ENCODE data around the gene TMA7B. TPM values are rescaled to one million over a fixed set of nuclear protein-coding genes. Genes with fewer than 3 reads are reported as not detected.

The TMA7B gene
- not detected for polyA plus RNA-seq (2012; ENCODE audit: missing spikeins)

- DNase-seq (ENCODE audit: insufficient read length) = no peak
- TF ChIP-seq TAF1 (IDR thresholded peaks at IDR 0.05; ENCODE audit: borderline replicate concordance, low read depth, low read length) (no peak), POLR2AphosphoS5 (IDR thresholded peaks at IDR 0.05; ENCODE audit: low read depth, low read length) (no peak), POLR2A (IDR thresholded peaks at IDR 0.05; ENCODE audit: low read depth, low read length) (no peak)
- no peak for FAIRE-seq
These were observed at the start of gene TMA7B for GRCh38 chr22:39959640-39960447. Gene TMA7B, plus strand, starts transcription at chr22:39960397. Its CDS starts 3,978 bp downstream, at chr22:39964375.

- DNase-seq (ENCODE audit: insufficient read length) (no peak), FAIRE-seq (no peak)
- no peak for TF ChIP-seq POLR2AphosphoS5 (IDR thresholded peaks at IDR 0.05; ENCODE audit: low read depth, low read length)
- TF ChIP-seq POLR2A (IDR thresholded peaks at IDR 0.05; ENCODE audit: low read depth, low read length) = no peak
- TF ChIP-seq TAF1 (IDR thresholded peaks at IDR 0.05; ENCODE audit: borderline replicate concordance, low read depth, low read length) = no peak
These were observed 49.2 kb upstream of the TMA7B start for GRCh38 chr22:39910876-39911613.

GRCh38 chr22:39913321-39913720 is 46.9 kb upstream of the TMA7B start:
- no peak for FAIRE-seq
- DNase-seq (ENCODE audit: insufficient read length) = no peak
- no peak for TF ChIP-seq TAF1 (IDR thresholded peaks at IDR 0.05; ENCODE audit: borderline replicate concordance, low read depth, low read length)
- no peak for TF ChIP-seq POLR2A (IDR thresholded peaks at IDR 0.05; ENCODE audit: low read depth, low read length)
- no peak for TF ChIP-seq POLR2AphosphoS5 (IDR thresholded peaks at IDR 0.05; ENCODE audit: low read depth, low read length)

GRCh38 chr22:39913886-39914285 is 46.3 kb upstream of the TMA7B start:
- no peak for TF ChIP-seq TAF1 (IDR thresholded peaks at IDR 0.05; ENCODE audit: borderline replicate concordance, low read depth, low read length)
- no peak for TF ChIP-seq POLR2AphosphoS5 (IDR thresholded peaks at IDR 0.05; ENCODE audit: low read depth, low read length)
- no peak for TF ChIP-seq POLR2A (IDR thresholded peaks at IDR 0.05; ENCODE audit: low read depth, low read length)
- FAIRE-seq (no peak), DNase-seq (ENCODE audit: insufficient read length) (no peak)

GRCh38 chr22:39914584-39914983 is 45.6 kb upstream of the TMA7B start:
- DNase-seq (ENCODE audit: insufficient read length) (no peak), FAIRE-seq (no peak)
- TF ChIP-seq TAF1 (IDR thresholded peaks at IDR 0.05; ENCODE audit: borderline replicate concordance, low read depth, low read length) (no peak), POLR2AphosphoS5 (IDR thresholded peaks at IDR 0.05; ENCODE audit: low read depth, low read length) (no peak), POLR2A (IDR thresholded peaks at IDR 0.05; ENCODE audit: low read depth, low read length) (no peak)

GRCh38 chr22:39915295-39915726 is 44.9 kb upstream of the TMA7B start:
- TF ChIP-seq TAF1 (IDR thresholded peaks at IDR 0.05; ENCODE audit: borderline replicate concordance, low read depth, low read length) (no peak), POLR2A (IDR thresholded peaks at IDR 0.05; ENCODE audit: low read depth, low read length) (no peak), POLR2AphosphoS5 (IDR thresholded peaks at IDR 0.05; ENCODE audit: low read depth, low read length) (no peak)
- FAIRE-seq = no peak
- no peak for DNase-seq (ENCODE audit: insufficient read length)

GRCh38 chr22:39916496-39916895 is 43.7 kb upstream of the TMA7B start:
- TF ChIP-seq POLR2A (IDR thresholded peaks at IDR 0.05; ENCODE audit: low read depth, low read length) = no peak
- TF ChIP-seq POLR2AphosphoS5 (IDR thresholded peaks at IDR 0.05; ENCODE audit: low read depth, low read length) = no peak
- TF ChIP-seq TAF1 (IDR thresholded peaks at IDR 0.05; ENCODE audit: borderline replicate concordance, low read depth, low read length) = no peak
- FAIRE-seq (no peak), DNase-seq (ENCODE audit: insufficient read length) (no peak)

GRCh38 chr22:39917197-39917643 is 43.0 kb upstream of the TMA7B start:
- no peak for DNase-seq (ENCODE audit: insufficient read length)
- no peak for FAIRE-seq
- TF ChIP-seq POLR2AphosphoS5 (IDR thresholded peaks at IDR 0.05; ENCODE audit: low read depth, low read length) (no peak), POLR2A (IDR thresholded peaks at IDR 0.05; ENCODE audit: low read depth, low read length) (no peak), TAF1 (IDR thresholded peaks at IDR 0.05; ENCODE audit: borderline replicate concordance, low read depth, low read length) (no peak)

- FAIRE-seq (no peak), DNase-seq (ENCODE audit: insufficient read length) (no peak)
- TF ChIP-seq POLR2AphosphoS5 (IDR thresholded peaks at IDR 0.05; ENCODE audit: low read depth, low read length) (no peak), POLR2A (IDR thresholded peaks at IDR 0.05; ENCODE audit: low read depth, low read length) (no peak), TAF1 (IDR thresholded peaks at IDR 0.05; ENCODE audit: borderline replicate concordance, low read depth, low read length) (no peak)
These were observed 42.3 kb upstream of the TMA7B start for GRCh38 chr22:39917776-39918495.

GRCh38 chr22:39920134-39920743 is 40.0 kb upstream of the TMA7B start:
- no peak for FAIRE-seq
- TF ChIP-seq POLR2AphosphoS5 (IDR thresholded peaks at IDR 0.05; ENCODE audit: low read depth, low read length) = no peak
- no peak for TF ChIP-seq TAF1 (IDR thresholded peaks at IDR 0.05; ENCODE audit: borderline replicate concordance, low read depth, low read length)
- no peak for TF ChIP-seq POLR2A (IDR thresholded peaks at IDR 0.05; ENCODE audit: low read depth, low read length)
- DNase-seq (ENCODE audit: insufficient read length) = no peak

GRCh38 chr22:39923696-39924095 is 36.5 kb upstream of the TMA7B start:
- DNase-seq (ENCODE audit: insufficient read length) = no peak
- TF ChIP-seq POLR2AphosphoS5 (IDR thresholded peaks at IDR 0.05; ENCODE audit: low read depth, low read length) = no peak
- no peak for TF ChIP-seq TAF1 (IDR thresholded peaks at IDR 0.05; ENCODE audit: borderline replicate concordance, low read depth, low read length)
- TF ChIP-seq POLR2A (IDR thresholded peaks at IDR 0.05; ENCODE audit: low read depth, low read length) = no peak
- FAIRE-seq = no peak

All from GM12892 (cell line).